Lower lobe of right lung (tissue), 2 donors: ENCODE measurements around the gene RAB8A. TPM values are rescaled to one million over a fixed set of nuclear protein-coding genes. Genes with fewer than 3 reads are reported as not detected.

Experiments used
- ATAC-seq, 2 donors: fragments of 200-7000 bp; cut with Tn5 transposase; one replicate each; pipeline ENCODE4 v1.9.1; 2020 to 2022; ENCODE audit warnings: mild to moderate bottlenecking in 2 of 2, moderate library complexity in 2 of 2
- DNase-seq: peaks from one replicate; pipeline ENCODE4 v3.0.0-alpha.2; 2020
- H3K27ac ChIP-seq: fragments of 200-600 bp; one replicate; pipeline ENCODE4 v1.8.0; 2022
- H3K27me3 ChIP-seq: fragments of 200-600 bp; one replicate; pipeline ENCODE4 v1.8.0; 2022; ENCODE audit warnings: low read depth
- H3K36me3 ChIP-seq: fragments of 200-600 bp; one replicate; pipeline ENCODE4 v1.8.0; 2022; ENCODE audit warnings: mild to moderate bottlenecking
- H3K4me1 ChIP-seq: fragments of 200-600 bp; one replicate; pipeline ENCODE4 v1.8.0; 2022
- H3K4me3 ChIP-seq: fragments of 200-600 bp; one replicate; pipeline ENCODE4 v1.8.0; 2022; ENCODE audit warnings: mild to moderate bottlenecking
- H3K9me3 ChIP-seq: fragments of 200-600 bp; one replicate; pipeline ENCODE4 v1.8.0; 2022
- intact Hi-C: fragments of 100-400 bp; cut with DNase I; formaldehyde crosslinking; loops from one replicate; pipeline ENCODE4 v1.11.0; 2022
- total RNA-seq: library from RNA; stranded (reverse); fragmentation: NEBNext Ultra II Directional; extraction: Animal tissue kit (Norgen Biotek cat#: 25700); gene quantifications from one replicate; pipeline ENCODE4 v1.2.1, GENCODE V29; 2021
- TF ChIP-seq, protein P1 (sequence below): fragments of 200-600 bp; IDR thresholded peaks from one replicate; pipeline ENCODE4 v1.8.0; 2022; ENCODE audit warnings: antibody characterized with exemption, mild to moderate bottlenecking
- donor health status: DM: no; HTN: yes; CAD: no; lungs with severe emphysema.

Gene RAB8A
- total RNA-seq, 1 donor from 2014 or later: 110 TPM

- H3K36me3 ChIP-seq: peaks cover 15% of the 10 kb centered on the region
- no peak overlapping the region for H3K4me3 ChIP-seq
- no peak for ATAC-seq
- TF ChIP-seq, protein P1, sequence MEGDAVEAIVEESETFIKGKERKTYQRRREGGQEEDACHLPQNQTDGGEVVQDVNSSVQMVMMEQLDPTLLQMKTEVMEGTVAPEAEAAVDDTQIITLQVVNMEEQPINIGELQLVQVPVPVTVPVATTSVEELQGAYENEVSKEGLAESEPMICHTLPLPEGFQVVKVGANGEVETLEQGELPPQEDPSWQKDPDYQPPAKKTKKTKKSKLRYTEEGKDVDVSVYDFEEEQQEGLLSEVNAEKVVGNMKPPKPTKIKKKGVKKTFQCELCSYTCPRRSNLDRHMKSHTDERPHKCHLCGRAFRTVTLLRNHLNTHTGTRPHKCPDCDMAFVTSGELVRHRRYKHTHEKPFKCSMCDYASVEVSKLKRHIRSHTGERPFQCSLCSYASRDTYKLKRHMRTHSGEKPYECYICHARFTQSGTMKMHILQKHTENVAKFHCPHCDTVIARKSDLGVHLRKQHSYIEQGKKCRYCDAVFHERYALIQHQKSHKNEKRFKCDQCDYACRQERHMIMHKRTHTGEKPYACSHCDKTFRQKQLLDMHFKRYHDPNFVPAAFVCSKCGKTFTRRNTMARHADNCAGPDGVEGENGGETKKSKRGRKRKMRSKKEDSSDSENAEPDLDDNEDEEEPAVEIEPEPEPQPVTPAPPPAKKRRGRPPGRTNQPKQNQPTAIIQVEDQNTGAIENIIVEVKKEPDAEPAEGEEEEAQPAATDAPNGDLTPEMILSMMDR: no peak
- no peak for DNase-seq
- no peaks in the 10 kb centered on the region for H3K4me1 ChIP-seq
- intact Hi-C loops: no loop called here
- no peaks in the 10 kb centered on the region for H3K27me3 ChIP-seq
- no peaks in the 10 kb centered on the region for H3K9me3 ChIP-seq
- H3K27ac ChIP-seq: no peak overlapping the region
These were observed 49.4 kb downstream of the RAB8A start for GRCh38 chr19:16160943-16161560.

- intact Hi-C loops: no loop called here
- no peak for ATAC-seq
- Histone ChIP-seq H3K4me3 (no peak overlapping the region), H3K27me3 (no peaks in the 10 kb centered on the region), H3K36me3 (peaks cover 11% of the 10 kb centered on the region), H3K4me1 (no peaks in the 10 kb centered on the region), H3K27ac (no peak overlapping the region), H3K9me3 (no peaks in the 10 kb centered on the region)
- TF ChIP-seq, protein P1: no peak
- DNase-seq: no peak
These were observed 50.2 kb downstream of the RAB8A start for GRCh38 chr19:16161840-16162239.

DNA sequence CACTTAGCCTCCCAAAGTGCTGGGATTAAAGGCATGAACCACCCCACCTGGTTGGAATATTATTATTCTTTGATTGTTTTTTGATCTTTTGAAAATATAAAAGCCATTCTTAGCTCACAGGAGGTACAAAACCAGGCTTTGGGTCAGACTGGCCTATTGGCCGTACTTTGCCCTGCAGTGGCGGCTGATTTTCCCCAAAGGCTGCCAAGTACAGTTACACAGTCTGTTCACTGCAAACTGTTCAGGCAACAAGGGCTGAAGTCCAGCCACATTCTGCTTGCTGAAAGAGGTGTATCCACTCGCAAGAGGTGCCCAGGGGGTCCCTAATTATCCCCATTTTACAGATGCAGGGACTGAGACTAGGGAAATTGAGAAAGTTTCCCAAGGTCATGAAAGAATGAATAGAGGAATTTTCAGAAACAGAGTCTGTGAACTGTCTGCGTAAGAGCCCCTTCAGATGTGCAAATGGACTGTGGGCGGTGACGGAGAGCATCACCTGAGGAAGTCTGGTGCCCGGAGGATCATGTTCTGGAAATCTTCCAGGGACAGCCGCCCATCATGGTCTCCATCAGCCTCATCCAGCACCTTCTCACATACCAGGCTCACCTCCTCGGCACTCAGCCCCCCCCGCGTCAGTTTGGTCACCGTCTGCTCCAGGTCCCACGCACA lies 52.7 kb downstream of the RAB8A start:
- Histone ChIP-seq H3K27ac (no peak overlapping the region), H3K4me1 (no peaks in the 10 kb centered on the region), H3K27me3 (no peaks in the 10 kb centered on the region), H3K9me3 (no peaks in the 10 kb centered on the region), H3K36me3 (no peaks in the 10 kb centered on the region), H3K4me3 (no peak overlapping the region)
- DNase-seq (no peak), ATAC-seq (no peak)
- TF ChIP-seq, protein P1: no peak
- intact Hi-C loops: no loop called here

- H3K36me3 ChIP-seq: no peaks in the 10 kb centered on the region
- no peak overlapping the region for H3K4me3 ChIP-seq
- no peak for DNase-seq
- no peaks in the 10 kb centered on the region for H3K4me1 ChIP-seq
- no peaks in the 10 kb centered on the region for H3K9me3 ChIP-seq
- TF ChIP-seq, protein P1: no peak
- H3K27me3 ChIP-seq: no peaks in the 10 kb centered on the region
- no peak overlapping the region for H3K27ac ChIP-seq
- ATAC-seq: no peak
- intact Hi-C loops: no loop called here
These were observed 54.7 kb downstream of the RAB8A start for GRCh38 chr19:16166417-16166816.

- intact Hi-C loops: no loop called here
These were observed 55.4 kb downstream of the RAB8A start for GRCh38 chr19:16167055-16167454.

More at GRCh38 chr19:16167055-16167454, 55.4 kb downstream of the RAB8A start:
- no peak for ATAC-seq
- no peaks in the 10 kb centered on the region for H3K27me3 ChIP-seq
- no peaks in the 10 kb centered on the region for H3K4me1 ChIP-seq
- DNase-seq: no peak
- H3K4me3 ChIP-seq: no peak overlapping the region
- H3K36me3 ChIP-seq: no peaks in the 10 kb centered on the region
- TF ChIP-seq, protein P1: no peak
- no peak overlapping the region for H3K27ac ChIP-seq
- no peaks in the 10 kb centered on the region for H3K9me3 ChIP-seq
